Motor neuron (in vitro differentiated cells): ENCODE results near the gene NOD1. TPM values are rescaled to one million over a fixed set of nuclear protein-coding genes. Genes with fewer than 3 reads are reported as not detected.
"Not testable (repeated sequence)": the region's sequence is repeated elsewhere in the genome, so short reads cannot be mapped to it uniquely, and the experiment has no call there.

ENCODE experiments used
- ATAC-seq, 8 experiments: fragments of 200-7000 bp; cut with Tn5 transposase; replicated peaks in 6 of 8; 2 replicates each; pipeline ENCODE4 v1.8.0; 2021; ENCODE audit warnings: mild to moderate bottlenecking in 8 of 8, moderate library complexity in 8 of 8
- H3K27ac ChIP-seq, 2 donors: fragments of 250-450 bp; sonication (Bioruptor Pico); 2 replicates each; pipeline ENCODE4 v1.9.0; 2021; ENCODE audit warnings: antibody characterized with exemption in 2 of 2, mild to moderate bottlenecking in 2 of 2, moderate library complexity in 1 of 2
- H3K4me1 ChIP-seq, 2 donors: fragments of 250-450 bp; sonication (Bioruptor Pico); replicated peaks in 1 of 2; 2 replicates each; pipeline ENCODE4 v1.6.1; 2021; ENCODE audit warnings: antibody characterized with exemption in 2 of 2, mild to moderate bottlenecking in 2 of 2, moderate library complexity in 1 of 2
- H3K4me3 ChIP-seq, 5 donors: fragments of 250-450 bp; sonication (Bioruptor Pico); 2 replicates each; pipeline ENCODE4 v1.9.0; 2021; ENCODE audit warnings: antibody characterized with exemption in 5 of 5, mild to moderate bottlenecking in 5 of 5, moderate library complexity in 4 of 5
- WGBS, 10 experiments: fragments of 450-650 bp; shearing (Covaris generic); methylation state at CpG; one replicate each; pipeline ENCODE4 v1.0.0; 2022; 5-methylcytosine and 5-hydroxymethylcytosine counted together
- in situ Hi-C, 9 experiments: fragments of 400-800 bp; cut with MboI; loops; one replicate each; pipeline ENCODE4 v1.15.0; 2021; ENCODE audit warnings: low sequenced_read_pairs in 9 of 9, low pct_unique_long_range_greater_than_20kb in 2 of 9; ENCODE audit not compliant: unreplicated experiment in 9 of 9
- total RNA-seq, 8 experiments: library from RNA; unstranded; fragments of 300-600 nt; gene quantifications; 2 replicates each; pipeline versions ENCODE4 v1.2.3 to v1.2.4, GENCODE V29; 2022

NOD1 gene
- total RNA-seq, 8 experiments from 2014 or later: 1.4 to 10.1 (median 5.5) TPM

- H3K4me1 ChIP-seq: no peaks in the 10 kb centered on the region
- in situ Hi-C loops: loop anchor here in 1 of 9 experiments (25.0 kb wide), 1 partner anchor 250 kb away; no protein-coding TSS in a partner anchor
- no peak for ATAC-seq
These were observed 66.7 kb downstream of the NOD1 start for GRCh38 chr7:30411897-30412296.

GRCh38 chr7:30411173-30411572, 67.4 kb downstream of the NOD1 start:
- ATAC-seq: no peak
- Histone ChIP-seq H3K4me3 (no peak overlapping the region), H3K27ac (no peak overlapping the region), H3K4me1 (no peaks in the 10 kb centered on the region)
- in situ Hi-C loops: loop anchor here in 1 of 9 experiments (25.0 kb wide), 1 partner anchor 249 kb away; no protein-coding TSS in a partner anchor
- WGBS, 10 experiments: 40 to 100% (median 83%) methylated on average over 1 to 2 of the region's 2 CpGs; no CpG with 5 or more reads in 1 of the 10 experiments

More at GRCh38 chr7:30411897-30412296, 66.7 kb downstream of the NOD1 start:
- no peak overlapping the region for H3K4me3 ChIP-seq
- no peak overlapping the region for H3K27ac ChIP-seq
- WGBS, 10 experiments: 30 to 100% (median 74%) methylated on average over 1 to 3 of the region's 3 CpGs; no CpG with 5 or more reads in 2 of the 10 experiments

GRCh38 chr7:30406664-30407425, 71.7 kb downstream of the NOD1 start:
- no peaks in the 10 kb centered on the region for H3K4me1 ChIP-seq
- no peak overlapping the region for H3K27ac ChIP-seq
- in situ Hi-C loops: loop anchor here in 1 of 9 experiments (25.0 kb wide), 1 partner anchor 245 kb away; no protein-coding TSS in a partner anchor
- 86 to 100% (median 92%) methylated on average over 1 to 13 of the region's 13 CpGs; no CpG with 5 or more reads in 2 of the 10 experiments for WGBS, 10 experiments
- no peak for ATAC-seq
- H3K4me3 ChIP-seq: no peak overlapping the region

- in situ Hi-C loops: loop anchor here in 1 of 9 experiments (25.0 kb wide), 1 partner anchor 243 kb away; no protein-coding TSS in a partner anchor
These were observed 73.4 kb downstream of the NOD1 start for GRCh38 chr7:30405179-30405578.

GRCh38 chr7:30403477-30403876, 75.1 kb downstream of the NOD1 start:
- Histone ChIP-seq H3K27ac (no peak overlapping the region), H3K4me1 (no peaks in the 10 kb centered on the region), H3K4me3 (no peak overlapping the region)
- ATAC-seq: no peak
- 0 to 100% (median 100%) methylated on average over 1 to 3 of the region's 3 CpGs; no CpG with 5 or more reads in 5 of the 10 experiments for WGBS, 10 experiments
- in situ Hi-C loops: loop anchor here in 1 of 9 experiments (25.0 kb wide), 1 partner anchor 241 kb away; no protein-coding TSS in a partner anchor

More at GRCh38 chr7:30405179-30405578, 73.4 kb downstream of the NOD1 start:
- H3K27ac ChIP-seq: no peak overlapping the region
- peak in 3 of 8 experiments; percentile 15 to 63 (median 62) for ATAC-seq
- no peaks in the 10 kb centered on the region for H3K4me1 ChIP-seq
- 22 to 100% (median 73%) methylated on average over 1 to 2 of the region's 2 CpGs for WGBS, 10 experiments
- no peak overlapping the region for H3K4me3 ChIP-seq

GRCh38 chr7:30396389-30396788, 82.2 kb downstream of the NOD1 start:
- Histone ChIP-seq H3K4me1 (no peaks in the 10 kb centered on the region), H3K27ac (no peak overlapping the region), H3K4me3 (no peak overlapping the region)
- WGBS, 10 experiments: 50 to 97% (median 83%) methylated on average over 1 to 7 of the region's 7 CpGs; no CpG with 5 or more reads in 1 of the 10 experiments
- no peak for ATAC-seq
- in situ Hi-C loops: no loop called here

GRCh38 chr7:30395676-30396075, 82.9 kb downstream of the NOD1 start:
- Histone ChIP-seq H3K4me1 (peaks cover 0 to 5% of the 10 kb centered on the region in 2 donors), H3K27ac (no peak overlapping the region), H3K4me3 (no peak overlapping the region)
- WGBS, 10 experiments: 59 to 100% (median 80%) methylated on average over 1 to 4 of the region's 4 CpGs; no CpG with 5 or more reads in 1 of the 10 experiments
- ATAC-seq: no peak
- in situ Hi-C loops: no loop called here

- WGBS, 10 experiments: 80 to 100% (median 91%) methylated on average over 1 to 6 of the region's 6 CpGs; no CpG with 5 or more reads in 1 of the 10 experiments
- H3K4me1 ChIP-seq: peaks cover 0 to 5% of the 10 kb centered on the region in 2 donors
- no peak overlapping the region for H3K27ac ChIP-seq
- no peak for ATAC-seq
- in situ Hi-C loops: no loop called here
- no peak overlapping the region for H3K4me3 ChIP-seq
These were observed 86.8 kb downstream of the NOD1 start for GRCh38 chr7:30391806-30392205.

GRCh38 chr7:30390736-30391636, 87.6 kb downstream of the NOD1 start:
- peaks cover 0 to 5% of the 10 kb centered on the region in 2 donors for H3K4me1 ChIP-seq
- no peak overlapping the region for H3K27ac ChIP-seq
- 32 to 100% (median 61%) methylated on average over 2 to 6 of the region's 8 CpGs; no CpG with 5 or more reads in 1 of the 10 experiments for WGBS, 10 experiments
- peak; percentile 24 to 89 (median 54) for ATAC-seq
- H3K4me3 ChIP-seq: no peak overlapping the region
- in situ Hi-C loops: no loop called here

- H3K27ac ChIP-seq: no peak overlapping the region
- peaks cover 0 to 5% of the 10 kb centered on the region in 2 donors for H3K4me1 ChIP-seq
- no peak for ATAC-seq
- 75 to 100% (median 100%) methylated on average over 1 to 2 of the region's 3 CpGs; no CpG with 5 or more reads in 2 of the 10 experiments for WGBS, 10 experiments
- in situ Hi-C loops: no loop called here
- H3K4me3 ChIP-seq: no peak overlapping the region
These were observed 88.8 kb downstream of the NOD1 start for GRCh38 chr7:30389791-30390190.

GRCh38 chr7:30382607-30383006, 96.0 kb downstream of the NOD1 start:
- no peak for ATAC-seq

GRCh38 chr7:30380824-30381223, 97.8 kb downstream of the NOD1 start:
- in situ Hi-C loops, H3K4me3 ChIP-seq, H3K27ac ChIP-seq, ATAC-seq, H3K4me1 ChIP-seq: not testable (repeated sequence)
- 80% methylated on average over 1 of the region's 4 CpGs; no CpG with 5 or more reads in 8 of the 10 experiments for WGBS, 10 experiments

More at GRCh38 chr7:30382607-30383006, 96.0 kb downstream of the NOD1 start:
- Histone ChIP-seq H3K27ac (no peak overlapping the region), H3K4me1 (no peaks in the 10 kb centered on the region), H3K4me3 (no peak overlapping the region)
- in situ Hi-C loops: no loop called here
- 57 to 100% (median 80%) methylated on average over 1 of the region's 1 CpG; no CpG with 5 or more reads in 3 of the 10 experiments for WGBS, 10 experiments
